Gastroesophageal sphincter (tissue), 3 donors: ENCODE results near the gene ZBTB24.

Source experiments
- EP300 ChIP-seq: sonication (generic); formaldehyde crosslinking; IDR thresholded peaks from one replicate; pipeline ENCODE4 v1.6.1; 2017; ENCODE audit warnings: antibody characterized with exemption, mild to moderate bottlenecking
- TF ChIP-seq, protein P1 (sequence below), 4 experiments: fragments of 200-600 bp in 2 of 4; fragments of 450-650 bp in 2 of 4; sonication (generic) in 1 of 4; IDR thresholded peaks; one replicate each; pipeline ENCODE4 v1.5.1; 2017 to 2019; ENCODE audit warnings: antibody characterized with exemption in 4 of 4, mild to moderate bottlenecking in 2 of 4, moderate library complexity in 2 of 4

- TF ChIP-seq, protein P1, sequence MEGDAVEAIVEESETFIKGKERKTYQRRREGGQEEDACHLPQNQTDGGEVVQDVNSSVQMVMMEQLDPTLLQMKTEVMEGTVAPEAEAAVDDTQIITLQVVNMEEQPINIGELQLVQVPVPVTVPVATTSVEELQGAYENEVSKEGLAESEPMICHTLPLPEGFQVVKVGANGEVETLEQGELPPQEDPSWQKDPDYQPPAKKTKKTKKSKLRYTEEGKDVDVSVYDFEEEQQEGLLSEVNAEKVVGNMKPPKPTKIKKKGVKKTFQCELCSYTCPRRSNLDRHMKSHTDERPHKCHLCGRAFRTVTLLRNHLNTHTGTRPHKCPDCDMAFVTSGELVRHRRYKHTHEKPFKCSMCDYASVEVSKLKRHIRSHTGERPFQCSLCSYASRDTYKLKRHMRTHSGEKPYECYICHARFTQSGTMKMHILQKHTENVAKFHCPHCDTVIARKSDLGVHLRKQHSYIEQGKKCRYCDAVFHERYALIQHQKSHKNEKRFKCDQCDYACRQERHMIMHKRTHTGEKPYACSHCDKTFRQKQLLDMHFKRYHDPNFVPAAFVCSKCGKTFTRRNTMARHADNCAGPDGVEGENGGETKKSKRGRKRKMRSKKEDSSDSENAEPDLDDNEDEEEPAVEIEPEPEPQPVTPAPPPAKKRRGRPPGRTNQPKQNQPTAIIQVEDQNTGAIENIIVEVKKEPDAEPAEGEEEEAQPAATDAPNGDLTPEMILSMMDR (IDR thresholded peaks at IDR 0.05) = no peak
- TF ChIP-seq EP300 = no peak
Measured at GRCh38 chr6:109513571-109514071, 30.6 kb upstream of the ZBTB24 start.
